HUES48 (cell line): ENCODE results near the gene PGD.

Source experiments
- H3K27ac ChIP-seq: one replicate; pipeline ENCODE4 v1.7.0; 2013; ENCODE audit warnings: low read depth, low read length, inconsistent platforms
- H3K27me3 ChIP-seq: 2 replicates; pipeline ENCODE4 v1.6.1; 2013; ENCODE audit warnings: mild to moderate bottlenecking, low read length; ENCODE audit not compliant: control insufficient read depth, insufficient read depth
- H3K36me3 ChIP-seq: 2 replicates; pipeline ENCODE4 v1.6.1; 2013; ENCODE audit warnings: low read length; ENCODE audit not compliant: control insufficient read depth, insufficient read depth
- H3K4me1 ChIP-seq: 2 replicates; pipeline ENCODE4 v1.6.1; 2013; ENCODE audit warnings: mild to moderate bottlenecking, low read length; ENCODE audit not compliant: control insufficient read depth, insufficient read depth
- H3K4me3 ChIP-seq: 2 replicates; pipeline ENCODE4 v1.5.1; 2013; ENCODE audit warnings: mild to moderate bottlenecking, low read depth, low read length
- H3K9ac ChIP-seq: 2 replicates; pipeline ENCODE4 v1.6.1; 2013; ENCODE audit warnings: mild to moderate bottlenecking, low read depth, low read length, moderate library complexity
- H3K9me3 ChIP-seq: 2 replicates; pipeline ENCODE4 v1.6.1; 2013; ENCODE audit warnings: low read length; ENCODE audit not compliant: control insufficient read depth, insufficient read depth

The PGD gene

GRCh38 chr1:10437052-10437451, 38.2 kb downstream of the PGD start:
- Histone ChIP-seq H3K36me3 (no peaks in the 10 kb centered on the region), H3K9me3 (no peaks in the 10 kb centered on the region), H3K4me1 (no peaks in the 10 kb centered on the region), H3K9ac (no peak overlapping the region), H3K4me3 (no peak overlapping the region), H3K27me3 (no peaks in the 10 kb centered on the region), H3K27ac (no peak overlapping the region)

GRCh38 chr1:10438677-10439163, 39.9 kb downstream of the PGD start:
- H3K27me3 ChIP-seq, result no peaks in the 10 kb centered on the region

DNA sequence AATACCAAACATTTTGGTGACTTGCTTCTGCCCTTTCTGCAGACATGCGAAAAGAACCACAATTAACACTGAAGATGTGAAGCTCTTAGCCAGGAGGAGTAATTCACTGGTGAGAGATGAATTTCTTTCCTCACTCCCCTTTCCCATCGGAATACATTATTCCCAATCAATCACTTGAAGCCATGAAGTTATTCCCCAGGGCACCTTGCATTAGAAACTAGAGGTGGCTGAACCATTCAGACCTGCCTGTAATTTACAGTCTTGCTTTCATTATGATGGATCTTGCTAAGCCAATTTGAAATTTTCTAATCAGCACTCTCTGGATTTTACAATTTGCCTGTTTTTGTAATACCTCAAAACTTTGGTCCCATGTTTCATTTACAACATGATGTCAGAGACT, 41.4 kb downstream of the PGD start:
- no peaks in the 10 kb centered on the region for H3K27me3 ChIP-seq
- H3K36me3 ChIP-seq, result no peaks in the 10 kb centered on the region
- no peaks in the 10 kb centered on the region for H3K4me1 ChIP-seq
- H3K4me3 ChIP-seq, result no peak overlapping the region
- no peaks in the 10 kb centered on the region for H3K9me3 ChIP-seq
- no peak overlapping the region for H3K9ac ChIP-seq
- H3K27ac ChIP-seq, result no peak overlapping the region

More at GRCh38 chr1:10438677-10439163, 39.9 kb downstream of the PGD start:
- H3K4me1 ChIP-seq, result no peaks in the 10 kb centered on the region
- no peaks in the 10 kb centered on the region for H3K9me3 ChIP-seq
- H3K36me3 ChIP-seq, result no peaks in the 10 kb centered on the region
- no peak overlapping the region for H3K4me3 ChIP-seq
- no peak overlapping the region for H3K27ac ChIP-seq
- no peak overlapping the region for H3K9ac ChIP-seq

DNA sequence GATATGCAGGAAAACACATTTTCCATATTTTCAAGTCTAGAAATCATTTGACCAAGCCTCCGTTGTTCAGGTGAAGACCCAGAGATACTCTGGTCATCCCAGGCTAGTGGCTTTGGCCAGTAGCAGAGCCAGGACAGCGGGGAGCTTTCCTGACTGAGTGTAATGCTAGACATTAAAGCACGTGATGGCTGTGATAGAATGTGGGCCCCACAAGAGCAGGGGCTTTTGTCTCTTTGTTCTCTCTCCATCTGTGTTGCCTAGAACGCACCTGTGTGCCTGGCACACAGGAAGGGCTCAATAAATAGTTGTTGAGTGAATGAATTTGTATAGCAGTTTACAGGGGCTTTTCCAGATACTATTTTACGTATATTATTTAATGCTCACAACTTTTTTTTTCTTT, 41.9 kb downstream of the PGD start:
- H3K4me3 ChIP-seq, result no peak overlapping the region
- H3K27ac ChIP-seq, result no peak overlapping the region
- no peaks in the 10 kb centered on the region for H3K9me3 ChIP-seq
- H3K27me3 ChIP-seq, result no peaks in the 10 kb centered on the region
- no peak overlapping the region for H3K9ac ChIP-seq
- H3K4me1 ChIP-seq, result no peaks in the 10 kb centered on the region
- no peaks in the 10 kb centered on the region for H3K36me3 ChIP-seq

- Histone ChIP-seq H3K9me3 (no peaks in the 10 kb centered on the region), H3K36me3 (no peaks in the 10 kb centered on the region), H3K9ac (no peak overlapping the region), H3K4me1 (no peaks in the 10 kb centered on the region), H3K27me3 (no peaks in the 10 kb centered on the region), H3K4me3 (no peak overlapping the region), H3K27ac (no peak overlapping the region)
Measured at GRCh38 chr1:10444248-10444647, 45.4 kb downstream of the PGD start.

GRCh38 chr1:10444795-10445397, 46.0 kb downstream of the PGD start:
- Histone ChIP-seq H3K4me3 (no peak overlapping the region), H3K27ac (no peak overlapping the region), H3K27me3 (no peaks in the 10 kb centered on the region), H3K36me3 (no peaks in the 10 kb centered on the region), H3K9ac (no peak overlapping the region), H3K9me3 (no peaks in the 10 kb centered on the region), H3K4me1 (no peaks in the 10 kb centered on the region)

DNA sequence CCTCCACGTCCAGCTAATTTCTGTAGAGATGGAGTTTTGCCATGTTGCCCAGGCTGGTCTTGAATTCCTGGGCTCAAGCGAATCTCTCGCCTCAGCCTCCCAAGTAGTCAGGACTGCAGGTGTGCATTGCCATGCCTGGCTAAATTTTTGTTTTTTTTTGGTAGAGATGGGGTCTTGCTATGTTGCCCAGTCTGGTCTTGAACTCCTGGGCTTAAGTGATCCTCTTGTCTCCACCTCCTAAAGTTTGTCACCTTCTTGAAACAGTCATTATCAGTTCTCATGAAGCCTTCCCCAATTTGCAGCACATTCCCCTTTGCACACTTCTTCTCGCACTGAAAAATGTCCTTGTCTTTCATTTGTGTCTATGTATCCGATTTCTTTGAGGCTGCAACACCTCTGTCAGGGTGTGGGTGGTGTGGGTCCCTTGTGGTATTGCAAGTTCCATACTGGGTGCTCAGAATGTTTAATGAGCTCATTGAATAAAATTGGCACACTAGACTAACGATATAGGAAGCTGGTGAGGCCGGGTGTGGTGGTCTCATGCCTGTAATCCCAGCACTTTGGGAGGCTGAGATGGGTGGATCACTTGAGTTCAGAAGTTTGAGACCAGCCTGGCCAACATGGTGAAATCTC, 48.0 kb downstream of the PGD start:
- Histone ChIP-seq H3K9me3 (no peaks in the 10 kb centered on the region), H3K4me1 (peaks cover 13% of the 10 kb centered on the region; the same call in 1 of the 2 replicates), H3K9ac (no peak overlapping the region), H3K36me3 (no peaks in the 10 kb centered on the region), H3K4me3 (no peak overlapping the region), H3K27me3 (no peaks in the 10 kb centered on the region), H3K27ac (no peak overlapping the region)

DNA sequence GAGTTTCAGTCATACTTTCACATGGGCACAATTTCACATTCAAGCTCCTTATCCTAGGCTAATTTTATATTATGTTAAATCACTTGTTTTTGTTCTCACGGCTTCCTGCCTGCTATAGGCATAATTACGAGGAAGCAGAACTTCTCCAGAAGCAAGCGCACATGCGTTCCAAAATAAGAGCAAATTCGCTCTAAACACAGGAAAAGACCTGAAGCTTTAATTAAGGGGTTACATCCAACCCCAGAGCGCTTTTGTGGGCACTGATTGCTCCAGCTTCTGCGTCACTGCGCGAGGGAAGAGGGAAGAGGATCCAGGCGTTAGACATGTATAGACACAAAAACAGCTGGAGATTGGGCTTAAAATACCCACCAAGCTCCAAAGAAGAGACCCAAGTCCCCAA, 50.9 kb downstream of the PGD start, which contains the start of gene CORT:
CORT (plus strand) TSS at position 281 of the 400 bp plus-strand sequence. CDS start 193 bp downstream, outside the sequence.
- no peaks in the 10 kb centered on the region for H3K9me3 ChIP-seq
- H3K27me3 ChIP-seq, result no peaks in the 10 kb centered on the region
- H3K36me3 ChIP-seq, result no peaks in the 10 kb centered on the region
- H3K27ac ChIP-seq, result no peak within 1 kb of the TSS
- no peak within 1 kb of the TSS for H3K4me3 ChIP-seq
- no peak within 1 kb of the TSS for H3K9ac ChIP-seq
- peaks cover 14% of the 10 kb centered on the region; the same call in 1 of the 2 replicates for H3K4me1 ChIP-seq

DNA sequence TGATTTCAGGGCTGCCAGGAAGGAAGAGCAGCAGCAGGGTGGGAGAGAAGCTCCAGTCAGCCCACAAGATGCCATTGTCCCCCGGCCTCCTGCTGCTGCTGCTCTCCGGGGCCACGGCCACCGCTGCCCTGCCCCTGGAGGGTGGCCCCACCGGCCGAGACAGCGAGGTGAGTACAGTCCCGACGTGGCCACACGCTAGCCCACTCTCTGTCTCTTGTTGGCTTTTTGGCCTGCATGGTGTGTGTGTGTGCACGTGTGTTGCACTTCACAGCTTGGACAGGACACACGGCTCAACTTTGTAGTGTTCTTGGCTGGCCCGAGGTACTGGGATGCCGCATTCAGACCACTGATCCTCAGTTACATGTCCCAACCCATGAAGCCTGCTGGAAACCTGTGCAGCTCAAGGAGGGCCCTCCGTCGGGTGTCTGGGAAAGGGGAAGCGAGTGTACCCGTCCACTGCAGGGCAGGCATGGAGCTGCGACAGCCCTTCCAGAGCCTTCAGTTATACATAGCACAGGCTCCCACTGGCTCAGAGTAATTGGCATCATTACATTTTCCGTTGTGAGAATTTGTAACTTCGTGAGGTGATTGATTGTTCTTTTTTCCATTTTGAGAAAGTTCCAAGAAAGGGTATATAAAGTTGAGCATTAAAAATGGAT, 51.4 kb downstream of the PGD start:
- H3K9me3 ChIP-seq, result no peaks in the 10 kb centered on the region
- H3K4me3 ChIP-seq, result no peak overlapping the region
- no peaks in the 10 kb centered on the region for H3K27me3 ChIP-seq
- H3K9ac ChIP-seq, result no peak overlapping the region
- no peak overlapping the region for H3K27ac ChIP-seq
- H3K36me3 ChIP-seq, result no peaks in the 10 kb centered on the region
- H3K4me1 ChIP-seq, result peaks cover 14% of the 10 kb centered on the region; the same call in 1 of the 2 replicates

DNA sequence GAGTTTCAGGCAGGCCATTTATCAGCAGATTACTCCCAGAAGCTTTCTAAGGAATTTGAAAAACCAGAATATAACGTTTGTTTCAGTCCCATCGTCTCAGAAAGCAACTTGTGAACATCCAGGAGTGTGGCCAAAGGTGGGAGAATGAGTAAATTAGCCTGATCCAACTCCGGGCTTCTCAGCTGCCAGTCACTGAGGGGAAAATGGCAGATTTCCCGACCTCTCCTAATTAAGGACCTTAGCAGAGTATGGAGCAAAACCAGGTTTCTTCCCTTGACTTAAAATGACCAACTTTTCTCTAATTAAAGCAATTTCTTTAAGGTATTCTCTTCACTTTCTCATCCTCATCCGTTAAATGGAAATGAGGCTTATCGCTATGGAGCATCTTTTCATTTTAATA, 52.0 kb downstream of the PGD start:
- no peaks in the 10 kb centered on the region for H3K36me3 ChIP-seq
- H3K4me3 ChIP-seq, result no peak overlapping the region
- H3K27ac ChIP-seq, result peak overlapping the region; percentile 51
- H3K27me3 ChIP-seq, result no peaks in the 10 kb centered on the region
- H3K9me3 ChIP-seq, result no peaks in the 10 kb centered on the region
- H3K9ac ChIP-seq, result no peak overlapping the region
- peaks cover 14% of the 10 kb centered on the region; the same call in 1 of the 2 replicates for H3K4me1 ChIP-seq

GRCh38 chr1:10451287-10451686, 52.4 kb downstream of the PGD start:
- H3K27ac ChIP-seq, result peak overlapping the region; percentile 51
- no peaks in the 10 kb centered on the region for H3K27me3 ChIP-seq
- H3K36me3 ChIP-seq, result no peaks in the 10 kb centered on the region
- peaks cover 14% of the 10 kb centered on the region; the same call in 1 of the 2 replicates for H3K4me1 ChIP-seq
- H3K4me3 ChIP-seq, result no peak overlapping the region
- no peak overlapping the region for H3K9ac ChIP-seq
- no peaks in the 10 kb centered on the region for H3K9me3 ChIP-seq
